ENCODE measurements around the gene LRRC8D.

DNA sequence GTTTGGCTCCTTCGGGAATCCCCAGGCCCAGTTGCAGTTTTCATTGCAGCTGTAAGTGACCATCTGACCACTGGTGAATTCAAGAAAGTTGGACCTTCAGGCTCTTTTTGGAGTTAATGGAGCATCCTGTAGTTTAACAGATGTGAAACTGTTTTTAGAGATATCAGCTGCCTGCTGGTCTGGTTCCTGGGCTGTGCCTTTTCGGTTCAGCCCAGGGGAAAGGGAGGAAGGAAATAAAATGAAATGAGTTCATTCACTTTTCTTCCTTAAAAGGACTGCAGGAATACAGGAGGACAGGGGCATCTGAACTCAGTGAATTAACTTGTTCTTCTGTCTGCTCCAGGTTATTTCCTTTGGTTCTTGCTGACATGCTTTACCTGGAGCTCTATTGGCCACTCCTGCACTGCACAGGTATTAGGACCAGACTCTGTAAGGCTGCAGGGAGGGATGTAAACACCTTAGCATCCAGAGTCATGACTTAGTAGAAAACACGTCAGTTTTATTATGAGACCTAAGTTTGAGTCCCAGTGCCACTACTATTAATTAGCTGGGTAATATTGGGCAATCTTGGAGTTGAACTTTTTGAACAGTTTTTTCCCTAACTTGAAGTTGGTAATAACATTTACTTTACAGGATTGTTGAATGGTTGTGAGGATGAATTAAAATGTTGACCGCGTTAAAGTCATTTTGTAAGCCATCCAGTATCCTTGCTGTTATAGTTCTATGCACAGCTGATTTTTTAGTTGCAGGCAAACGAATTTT, 83.6 kb downstream of the LRRC8D start:
- TF ChIP-seq, protein P1, sequence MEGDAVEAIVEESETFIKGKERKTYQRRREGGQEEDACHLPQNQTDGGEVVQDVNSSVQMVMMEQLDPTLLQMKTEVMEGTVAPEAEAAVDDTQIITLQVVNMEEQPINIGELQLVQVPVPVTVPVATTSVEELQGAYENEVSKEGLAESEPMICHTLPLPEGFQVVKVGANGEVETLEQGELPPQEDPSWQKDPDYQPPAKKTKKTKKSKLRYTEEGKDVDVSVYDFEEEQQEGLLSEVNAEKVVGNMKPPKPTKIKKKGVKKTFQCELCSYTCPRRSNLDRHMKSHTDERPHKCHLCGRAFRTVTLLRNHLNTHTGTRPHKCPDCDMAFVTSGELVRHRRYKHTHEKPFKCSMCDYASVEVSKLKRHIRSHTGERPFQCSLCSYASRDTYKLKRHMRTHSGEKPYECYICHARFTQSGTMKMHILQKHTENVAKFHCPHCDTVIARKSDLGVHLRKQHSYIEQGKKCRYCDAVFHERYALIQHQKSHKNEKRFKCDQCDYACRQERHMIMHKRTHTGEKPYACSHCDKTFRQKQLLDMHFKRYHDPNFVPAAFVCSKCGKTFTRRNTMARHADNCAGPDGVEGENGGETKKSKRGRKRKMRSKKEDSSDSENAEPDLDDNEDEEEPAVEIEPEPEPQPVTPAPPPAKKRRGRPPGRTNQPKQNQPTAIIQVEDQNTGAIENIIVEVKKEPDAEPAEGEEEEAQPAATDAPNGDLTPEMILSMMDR (IDR thresholded peaks at IDR 0.05) = no peak
- TF ChIP-seq POLR2A (IDR thresholded peaks at IDR 0.05) (no peak), EP300 (IDR thresholded peaks at IDR 0.05) (no peak), POLR2AphosphoS5 (IDR thresholded peaks at IDR 0.05) (no peak)

All from stomach (tissue), 4 donors.